Smooth muscle cell of the brain vasculature (primary cell): ENCODE data around the gene KRT86.

ENCODE experiments used
- DNase-seq: peaks from one replicate; pipeline ENCODE4 v3.0.0-alpha.2; 2012; ENCODE audit warnings: low read depth, low spot score

KRT86 gene

GRCh38 chr12:52355176-52355575, 80.7 kb downstream of the KRT86 start:
- DNase-seq: no peak

DNA sequence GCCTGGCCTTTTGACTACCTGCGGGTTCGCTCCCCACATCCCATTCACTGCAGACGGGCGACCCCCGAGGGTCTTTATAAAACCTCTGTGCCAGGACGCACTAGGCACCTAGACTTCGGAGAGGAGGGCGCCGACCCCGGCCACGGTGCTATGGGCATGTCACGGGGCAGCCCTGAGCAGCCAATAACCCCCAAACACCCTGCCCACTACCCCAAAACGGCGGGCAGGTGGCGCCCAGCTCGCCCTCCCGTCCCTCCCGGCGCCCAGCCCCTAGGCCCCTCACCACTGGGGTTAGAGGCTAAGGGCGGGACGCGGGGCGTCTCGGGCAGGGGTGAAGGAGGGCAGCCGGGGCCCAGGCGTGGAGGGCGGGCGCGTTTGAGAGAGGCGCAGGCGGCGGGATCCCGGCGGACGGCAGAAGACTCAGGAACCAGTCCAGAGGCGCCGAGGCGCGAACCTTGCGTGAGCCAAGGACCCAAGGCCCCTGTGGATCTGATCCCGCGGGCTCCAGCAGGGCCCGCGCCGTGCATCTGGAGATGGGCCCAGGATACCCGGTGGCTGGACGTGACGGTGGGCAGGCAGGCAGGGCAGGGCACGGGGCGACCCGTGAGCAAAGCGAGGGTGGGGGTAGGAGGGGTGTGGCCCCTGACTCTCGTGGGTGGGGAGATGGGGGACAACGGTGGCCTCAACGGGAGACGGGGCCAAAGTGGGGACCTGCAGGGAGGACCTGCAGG, 81.8 kb downstream of the KRT86 start:
- DNase-seq: no peak

- no peak for DNase-seq
Measured at GRCh38 chr12:52356762-52357580, 82.5 kb downstream of the KRT86 start.
